K562 (cell line): ENCODE results near the gene VDR. TPM values are rescaled to one million over a fixed set of nuclear protein-coding genes. Genes with fewer than 3 reads are reported as not detected.
A peak's percentile ranks its signal among the peaks of the same experiment; 100 is the strongest.

Experiments
- ATAC-seq: fragments of 200-7000 bp; cut with Tn5 transposase; 3 replicates; pipeline ENCODE4 v1.9.1; 2020; ENCODE audit warnings: moderate library complexity
- BruUV-seq: library from RNA; stranded (reverse); fragments of 400-500 nt; replicated peaks from 2 replicates; lab custom pipeline; 2021; lab: Mats Ljungman, UMichigan
- CTCF ChIA-PET: fragments of 300-600 bp; formaldehyde crosslinking; extraction: SDS; loops from one replicate; lab custom pipeline; 2021; ENCODE audit warnings: low intra/inter-chr PET ratio; lab: Yijun Ruan, JAX
- POLR2A ChIA-PET: fragments of 300-600, 350-650 bp; sonication (Branson Sonifier 250); formaldehyde crosslinking; extraction: SDS; loops from one replicate; lab custom pipeline; 2021; ENCODE audit warnings: antibody characterized with exemption, inconsistent platforms; lab: Yijun Ruan, JAX
- DNase-seq, 4 experiments: peaks; one replicate each; pipeline versions ENCODE4 v3.0.0 to v3.0.0-alpha.2; 2011 to 2018; ENCODE audit warnings: low spot score in 3 of 4, mixed read lengths in 3 of 4; ENCODE audit errors: extremely low read depth in 1 of 4
- FAIRE-seq: peaks from 2 replicates; lab custom pipeline; 2011; peaks lifted over from hg19 to GRCh38; lab: Jason Lieb, UNC
- H2AFZ ChIP-seq: 2 replicates; pipeline ENCODE4 v1.6.0; 2011; ENCODE audit warnings: low read depth, low read length, control low read depth, inconsistent platforms
- H3K27ac ChIP-seq: fragments of 200-600 bp; 3 replicates; pipeline ENCODE4 v1.8.0; 2011; ENCODE audit warnings: low read depth, mild to moderate bottlenecking, control low read depth, inconsistent platforms, low read length, moderate library complexity, mixed read lengths; ENCODE audit errors: extremely low read depth
- H3K27me3 ChIP-seq, 2 experiments: fragments of 300-600 bp in 1 of 2; 2 replicates in 1 of 2; 3 replicates in 1 of 2; pipeline versions ENCODE4 v1.6.0 to v1.8.0; 2011; ENCODE audit warnings: inconsistent platforms in 2 of 2, low read length in 2 of 2, mild to moderate bottlenecking in 1 of 2, mixed read lengths in 1 of 2, moderate library complexity in 1 of 2; ENCODE audit not compliant: control insufficient read depth in 2 of 2, insufficient read depth in 2 of 2
- H3K36me3 ChIP-seq: fragments of 300-600 bp; 3 replicates; pipeline ENCODE4 v1.8.0; 2011; ENCODE audit warnings: mild to moderate bottlenecking, low read length, inconsistent platforms; ENCODE audit not compliant: control insufficient read depth, insufficient read depth
- H3K4me1 ChIP-seq, 2 experiments: fragments of 200-600 bp in 1 of 2; replicated peaks in 1 of 2; 2 replicates in 1 of 2; 3 replicates in 1 of 2; pipeline versions ENCODE4 v1.5.1 to v1.8.0; 2011; ENCODE audit warnings: inconsistent platforms in 2 of 2, low read length in 2 of 2, mild to moderate bottlenecking in 1 of 2, mixed read lengths in 1 of 2, moderate library complexity in 1 of 2; ENCODE audit not compliant: control insufficient read depth in 2 of 2, insufficient read depth in 2 of 2
- H3K4me2 ChIP-seq: 2 replicates; pipeline ENCODE4 v1.6.1; 2011; ENCODE audit warnings: low read length, control low read depth, inconsistent platforms, mixed read lengths; ENCODE audit not compliant: insufficient read depth
- H3K4me3 ChIP-seq: fragments of 200-600 bp; sonication (generic), shearing (Covaris generic); 2 replicates; pipeline ENCODE4 v1.5.1; 2016; ENCODE audit warnings: control low read depth, inconsistent platforms
- H3K79me2 ChIP-seq: fragments of 200-600 bp; 3 replicates; pipeline ENCODE4 v1.8.0; 2011; ENCODE audit warnings: low read length, inconsistent platforms; ENCODE audit not compliant: control insufficient read depth, insufficient read depth
- H3K9ac ChIP-seq, 2 experiments: 2 replicates each; pipeline versions ENCODE4 v1.6.0 to v1.6.1; 2011; ENCODE audit warnings: low read depth in 2 of 2, low read length in 2 of 2, control low read depth in 1 of 2, inconsistent platforms in 1 of 2, mild to moderate bottlenecking in 1 of 2, mixed read lengths in 1 of 2; ENCODE audit not compliant: insufficient read depth in 1 of 2
- H3K9me1 ChIP-seq: one replicate; pipeline ENCODE4 v1.6.0; 2011; ENCODE audit warnings: inconsistent platforms, mild to moderate bottlenecking, low read length, moderate library complexity; ENCODE audit not compliant: control insufficient read depth, insufficient read depth
- H3K9me3 ChIP-seq: replicated peaks from 2 replicates; pipeline ENCODE4 v1.5.1; 2011; ENCODE audit warnings: low read depth, low read length, inconsistent platforms; ENCODE audit not compliant: control insufficient read depth, insufficient read depth
- H4K20me1 ChIP-seq: replicated peaks from 2 replicates; pipeline ENCODE4 v1.6.1; 2011; ENCODE audit warnings: low read length, inconsistent platforms, mixed read lengths; ENCODE audit not compliant: control insufficient read depth, insufficient read depth
- ARID1B ChIP-seq: fragments of 450-650 bp; IDR thresholded peaks from 2 replicates; pipeline ENCODE4 v1.6.1; 2016; ENCODE audit warnings: antibody characterized with exemption, mild to moderate bottlenecking, inconsistent platforms
- ETS2 ChIP-seq: IDR thresholded peaks from 2 replicates; pipeline ENCODE4 v1.6.1; 2016; ENCODE audit warnings: borderline replicate concordance, missing genetic modification characterization, mild to moderate bottlenecking, moderate library complexity, missing compliant biosample characterization; ENCODE audit not compliant: poor library complexity, severe bottlenecking
- XRCC5 ChIP-seq: fragments of 200-400 bp; formaldehyde crosslinking; IDR thresholded peaks from 2 replicates; pipeline ENCODE4 v1.6.1; 2017; ENCODE audit warnings: low read depth, mild to moderate bottlenecking, low read length
- WGBS: fragments of 100-300 bp; shearing (Covaris generic); methylation state at CpG from one replicate; pipeline ENCODE4 v1.1.6; 2016; ENCODE audit warnings: low coverage, mixed read lengths; ENCODE audit not compliant: insufficient coverage; ENCODE audit errors: missing lambda C conversion rate; 5-methylcytosine and 5-hydroxymethylcytosine counted together
- in situ Hi-C: fragments of 300-500 bp; cut with MboI; formaldehyde crosslinking; loops from 4 replicates; pipeline ENCODE4 v1.15.0; 2018; ENCODE audit warnings: inconsistent platforms, mixed read lengths
- intact Hi-C: fragments of 100-400 bp; cut with micrococcal nuclease; formaldehyde crosslinking; loops from 2 replicates; pipeline ENCODE4 v1.14.2; 2022
- polyA plus RNA-seq, 8 experiments: library from polyadenylated mRNA; depleted of rRNA in 4 of 8; stranded (reverse) in 5 of 8; unstranded in 3 of 8; fragments of >200 nt; fragmentation: Nextera tagmentation in 2 of 8; fragmentation: Illumina TruSeq in 1 of 8; extraction: Ambion mirVana in 2 of 8; extraction: Trizol in 1 of 8; gene quantifications; 2 replicates each; pipeline versions ENCODE4 v1.2.1 to v1.2.3, GENCODE V29; 2011 to 2014; ENCODE audit warnings: inconsistent platforms in 1 of 8, missing spikeins in 1 of 8
- total RNA-seq, 7 experiments: library from RNA; depleted of rRNA in 6 of 7; stranded (reverse); fragments of >200 nt in 6 of 7; fragmentation: Illumina TruSeq in 2 of 7; extraction: Trizol in 2 of 7; gene quantifications; 2 replicates each; pipeline versions ENCODE4 v1.2.1 to v1.2.3, GENCODE V29; 2011 to 2021; ENCODE audit warnings: low replicate concordance in 1 of 7
- TF ChIP-seq, protein P1 (sequence below): IDR thresholded peaks from 2 replicates; pipeline ENCODE4 v1.6.1; 2011; ENCODE audit not compliant: insufficient read length; ENCODE audit errors: extremely low read depth
- TF ChIP-seq, protein P2 (sequence below): fragments of 450-650 bp; IDR thresholded peaks from one replicate; pipeline ENCODE4 v1.6.1; 2018; ENCODE audit warnings: mild to moderate bottlenecking, moderate library complexity; ENCODE audit not compliant: partially characterized antibody

Gene VDR
- total and polyA plus RNA-seq, 9 of the 15 experiments (the other 6 are each of a cell fraction or from before 2014, with no cell fraction given): 0.61 to 4.8 (median 2.0) TPM

DNA sequence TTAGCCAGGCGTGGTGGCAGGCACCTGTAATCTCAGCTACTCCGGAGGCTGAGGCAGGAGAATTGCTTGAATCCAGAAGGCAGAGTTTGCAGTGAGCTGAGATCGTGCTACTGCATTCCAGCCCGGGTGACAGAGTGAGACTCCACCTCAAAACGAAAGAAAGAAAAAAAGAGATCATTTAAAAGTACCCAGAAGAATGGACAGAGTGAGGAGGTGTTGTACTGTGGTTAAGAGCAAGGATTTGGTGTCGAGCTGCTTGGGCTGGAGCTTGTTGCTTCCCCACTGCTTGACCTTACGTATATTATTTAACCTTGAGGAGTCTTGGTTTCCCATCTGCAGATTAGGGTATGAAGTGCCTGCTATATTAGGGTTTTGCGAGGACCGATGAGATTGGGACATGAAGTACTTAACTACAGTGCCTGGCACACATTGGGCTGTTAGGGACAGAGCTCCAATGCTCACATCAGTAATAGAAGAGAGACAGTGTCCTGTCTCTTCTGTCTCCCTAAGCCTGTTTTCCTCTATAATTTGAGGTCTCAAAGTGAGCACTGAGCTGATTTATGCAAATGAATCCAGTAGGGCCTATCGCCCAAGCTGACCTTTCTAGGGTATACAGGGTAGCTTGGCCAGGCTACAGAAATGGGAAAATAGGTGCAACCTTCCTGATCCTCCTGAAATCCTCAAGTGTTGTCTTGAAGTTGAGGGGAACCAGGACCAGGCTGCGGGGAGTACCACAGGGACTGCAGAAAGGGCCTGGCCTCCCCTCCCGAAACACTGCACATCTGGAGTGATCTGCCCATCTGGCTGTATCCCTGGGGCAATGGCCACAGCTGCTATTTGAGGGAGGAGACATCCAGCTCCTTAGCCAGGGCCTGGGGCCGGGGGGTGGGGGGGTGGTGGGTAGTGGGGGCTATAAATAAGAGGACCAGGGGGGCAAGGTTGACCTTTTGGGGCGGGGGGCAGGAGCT is 76.5 kb downstream of the VDR start:
- 45% methylated on average over 14 of the region's 14 CpGs for WGBS
- Histone ChIP-seq H3K4me3 (no peak overlapping the region), H3K9me3 (no peaks in the 10 kb centered on the region), H3K79me2 (peaks cover 6% of the 10 kb centered on the region; the same call in 2 of the 3 replicates), H4K20me1 (no peaks in the 10 kb centered on the region), H3K27ac (peak overlapping the region; percentile 65), H3K36me3 (no peaks in the 10 kb centered on the region), H3K9ac (peak overlapping the region; percentile 21 to 76; a peak in 3 of 4 replicates), H2AFZ (peak overlapping the region; percentile 78), H3K27me3 (no peaks in the 10 kb centered on the region), H3K4me1 (peaks cover 41% of the 10 kb centered on the region in 2 experiments), H3K4me2 (peak overlapping the region; percentile 76), H3K9me1 (no peaks in the 10 kb centered on the region)
- ATAC-seq (peak; percentile 17), FAIRE-seq (no peak), DNase-seq (no peak)
- ChIA-PET CTCF (no interaction called here), POLR2A (interaction anchor here (0.6 to 3.4 kb wide), 10 partner anchors 7 to 1004 kb away, joined by 3 to 18 read pairs (median 5); no protein-coding TSS in a partner anchor)
- in situ Hi-C loops (no loop called here), intact Hi-C loops (no loop called here)
- no TSS peak for BruUV-seq
- no peak for TF ChIP-seq ARID1B
- TF ChIP-seq XRCC5: 0 out of 2 replicates have a peak, but pooled peaks have one; percentile 15

DNA sequence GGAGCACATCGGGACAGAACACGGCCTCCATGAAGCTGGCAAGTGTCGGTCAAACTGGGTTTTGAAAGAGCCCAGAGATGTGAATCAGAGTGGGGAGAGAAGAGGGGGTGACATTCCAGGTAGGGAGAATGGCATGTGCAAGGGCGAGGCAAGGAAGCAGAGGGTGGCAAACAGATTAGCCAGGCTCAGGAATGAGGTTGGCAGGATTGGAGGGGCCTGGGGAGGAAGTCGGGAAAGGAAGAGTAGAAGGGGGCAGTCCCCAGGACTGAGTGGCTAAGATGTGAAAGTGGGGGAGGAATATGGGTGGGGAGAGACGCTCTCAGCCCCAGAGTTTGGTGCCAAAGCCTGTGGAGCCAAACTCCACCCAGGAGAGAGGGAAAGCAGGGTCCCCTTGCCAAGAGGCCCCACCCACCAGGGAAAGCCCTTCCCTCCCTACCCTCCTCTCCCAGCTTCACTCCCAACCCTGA is 79.6 kb downstream of the VDR start:
- peak overlapping the region in 1 of 2 experiments; percentile 75; a peak in 2 of 4 replicates for H3K9ac ChIP-seq
- H4K20me1 ChIP-seq: no peaks in the 10 kb centered on the region
- no peak for DNase-seq
- in situ Hi-C loops: no loop called here
- H3K79me2 ChIP-seq: peaks cover 12% of the 10 kb centered on the region
- POLR2A ChIA-PET: interaction anchor here (0.6 to 0.7 kb wide), 2 partner anchors 33 to 554 kb away, joined by 3 read pairs; no protein-coding TSS in a partner anchor
- H3K9me3 ChIP-seq: no peaks in the 10 kb centered on the region
- H2AFZ ChIP-seq: peak overlapping the region; percentile 9; the same call in 1 of the 2 replicates
- BruUV-seq: no TSS peak
- no peak for ATAC-seq
- H3K9me1 ChIP-seq: no peaks in the 10 kb centered on the region
- FAIRE-seq: no peak
- no peak overlapping the region for H3K4me3 ChIP-seq
- no peak overlapping the region for H3K4me2 ChIP-seq
- CTCF ChIA-PET: no interaction called here
- TF ChIP-seq, protein P1, sequence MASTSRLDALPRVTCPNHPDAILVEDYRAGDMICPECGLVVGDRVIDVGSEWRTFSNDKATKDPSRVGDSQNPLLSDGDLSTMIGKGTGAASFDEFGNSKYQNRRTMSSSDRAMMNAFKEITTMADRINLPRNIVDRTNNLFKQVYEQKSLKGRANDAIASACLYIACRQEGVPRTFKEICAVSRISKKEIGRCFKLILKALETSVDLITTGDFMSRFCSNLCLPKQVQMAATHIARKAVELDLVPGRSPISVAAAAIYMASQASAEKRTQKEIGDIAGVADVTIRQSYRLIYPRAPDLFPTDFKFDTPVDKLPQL: no peak
- TF ChIP-seq, protein P2, sequence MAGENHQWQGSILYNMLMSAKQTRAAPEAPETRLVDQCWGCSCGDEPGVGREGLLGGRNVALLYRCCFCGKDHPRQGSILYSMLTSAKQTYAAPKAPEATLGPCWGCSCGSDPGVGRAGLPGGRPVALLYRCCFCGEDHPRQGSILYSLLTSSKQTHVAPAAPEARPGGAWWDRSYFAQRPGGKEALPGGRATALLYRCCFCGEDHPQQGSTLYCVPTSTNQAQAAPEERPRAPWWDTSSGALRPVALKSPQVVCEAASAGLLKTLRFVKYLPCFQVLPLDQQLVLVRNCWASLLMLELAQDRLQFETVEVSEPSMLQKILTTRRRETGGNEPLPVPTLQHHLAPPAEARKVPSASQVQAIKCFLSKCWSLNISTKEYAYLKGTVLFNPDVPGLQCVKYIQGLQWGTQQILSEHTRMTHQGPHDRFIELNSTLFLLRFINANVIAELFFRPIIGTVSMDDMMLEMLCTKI: no peak
- no peak for TF ChIP-seq ETS2
- TF ChIP-seq, all 486 proteins: peak for 0
- H3K27me3 ChIP-seq: no peaks in the 10 kb centered on the region
- H3K36me3 ChIP-seq: no peaks in the 10 kb centered on the region
- no peak overlapping the region for H3K27ac ChIP-seq
- intact Hi-C loops: no loop called here
- 72% methylated on average over 6 of the region's 6 CpGs for WGBS
- peaks cover 32 to 42% of the 10 kb centered on the region in 2 experiments for H3K4me1 ChIP-seq
